ENCODE results near the gene OR52E6. TPM values are rescaled to one million over a fixed set of nuclear protein-coding genes. Genes with fewer than 3 reads are reported as not detected.
A peak's percentile ranks its signal among the peaks of the same experiment; 100 is the strongest.

OR52E6 gene
- total and polyA plus RNA-seq, 2 of the 13 experiments (the other 11 are each of a cell fraction or from before 2014, with no cell fraction given) = not detected

DNA sequence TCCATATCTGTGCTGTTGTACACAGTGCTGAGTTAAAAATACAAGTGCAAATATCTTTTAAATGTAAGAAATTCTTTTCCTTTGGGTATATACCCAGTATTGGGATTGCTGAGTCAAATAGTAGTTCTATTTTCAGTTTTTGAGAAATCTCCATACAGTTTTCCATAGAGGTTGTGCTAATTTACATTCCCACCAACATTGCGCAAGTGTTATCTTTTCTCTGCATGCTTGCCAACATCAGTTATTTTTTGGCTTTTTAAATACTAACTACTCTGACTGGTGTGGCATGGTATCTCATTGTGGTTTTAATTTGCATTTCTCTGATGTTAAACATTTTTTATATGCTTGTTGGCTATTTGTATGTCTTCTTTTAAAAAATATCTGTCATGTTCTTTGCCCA, 9.3 kb upstream of the OR52E6 start:
- H3K4me2 ChIP-seq (ENCODE audit: low read depth, low read length) = no peak overlapping the region
- 0% methylated on average over 1 of the region's 1 CpG for WGBS (ENCODE audit: low lambda C conversion rate)
- no peaks in the 10 kb centered on the region for H3K79me2 ChIP-seq (ENCODE audit: insufficient read depth, low read length)
- no peaks in the 10 kb centered on the region for H4K20me1 ChIP-seq (ENCODE audit: insufficient read depth, low read length)
- ATAC-seq (no peak), FAIRE-seq (no peak), DNase-seq (ENCODE audit: low spot score) (no peak)
- in situ Hi-C loops (cut with HindIII; ENCODE audit: extremely low pct_ligation_motif_present, low pct_unique_long_range_greater_than_20kb) (no loop called here), intact Hi-C loops (cut with micrococcal nuclease; ENCODE audit: unreplicated experiment) (no loop called here)
- no peak overlapping the region for H3K27ac ChIP-seq (ENCODE audit: extremely low read length, insufficient read depth, low read length)
- no TSS peak for BruUV-seq (replicated peaks)
- CTCF ChIA-PET (ENCODE audit: low intra/inter-chr PET ratio, low total read pairs) = no interaction called here
- TF ChIP-seq CEBPB (IDR thresholded peaks at IDR 0.05; ENCODE audit: borderline replicate concordance, low read depth, low read length) = 0 out of 2 replicates have a peak, but pooled peaks have one; percentile 4
- no peak for TF ChIP-seq NKX3-1 (CRISPR knock-in tag; IDR thresholded peaks at IDR 0.05)
- no peak for TF ChIP-seq ONECUT2 (CRISPR knock-in tag; IDR thresholded peaks at IDR 0.05)
- no peak for TF ChIP-seq ZNF773 (CRISPR knock-in tag; IDR thresholded peaks at IDR 0.05; ENCODE audit: borderline replicate concordance)
- TF ChIP-seq ISL2 (CRISPR knock-in tag; IDR thresholded peaks at IDR 0.05) = no peak
- no peak for TF ChIP-seq ZNF549 (CRISPR knock-in tag; IDR thresholded peaks at IDR 0.05)
- no peak for TF ChIP-seq ZNF451 (CRISPR knock-in tag; IDR thresholded peaks at IDR 0.05)
- POLR2A ChIA-PET = no interaction called here
- no peak overlapping the region for H3K9ac ChIP-seq (ENCODE audit: insufficient read depth, low read depth, low read length)
- no peaks in the 10 kb centered on the region for H3K4me1 ChIP-seq (ENCODE audit: insufficient read depth, low read length)
- H3K36me3 ChIP-seq (replicated peaks in 1 of 2; ENCODE audit: control insufficient read depth in 1 of 2, insufficient read depth in 2 of 2, low read length in 2 of 2) = no peaks in the 10 kb centered on the region
- no peak overlapping the region for H3K4me3 ChIP-seq (replicated peaks in 1 of 3; ENCODE audit: insufficient read depth in 1 of 3, low read depth in 2 of 3, low read length in 3 of 3)
- no peak overlapping the region for H2AFZ ChIP-seq (ENCODE audit: low read length)
- H3K27me3 ChIP-seq (ENCODE audit: control insufficient read depth in 1 of 2, insufficient read depth in 2 of 2, low read length in 2 of 2) = no peaks in the 10 kb centered on the region
- no peaks in the 10 kb centered on the region for H3K9me3 ChIP-seq (ENCODE audit: low read length)

DNA sequence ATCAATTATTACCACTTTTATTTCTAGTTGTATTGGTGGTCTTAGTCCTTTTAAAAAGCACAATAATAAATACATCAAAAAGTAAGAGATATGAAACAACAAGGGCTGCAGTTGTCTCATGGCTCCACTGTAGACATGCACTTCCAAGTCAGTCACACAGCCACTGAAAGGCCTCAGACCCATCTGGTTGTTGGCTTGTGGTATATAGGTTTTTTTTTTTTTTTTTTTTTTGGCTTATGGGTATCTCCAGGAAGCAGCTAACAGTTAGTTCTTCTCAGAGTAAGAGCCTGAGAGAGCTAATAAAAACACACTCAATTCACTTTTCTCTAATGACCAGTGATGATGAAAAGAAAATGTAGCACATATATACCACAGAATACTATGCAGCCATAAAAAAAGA, 6.0 kb upstream of the OR52E6 start:
- intact Hi-C loops (cut with micrococcal nuclease; ENCODE audit: unreplicated experiment) (no loop called here), in situ Hi-C loops (cut with HindIII; ENCODE audit: extremely low pct_ligation_motif_present, low pct_unique_long_range_greater_than_20kb) (no loop called here)
- H3K9ac ChIP-seq (ENCODE audit: insufficient read depth, low read depth, low read length) = no peak overlapping the region
- ChIA-PET CTCF (ENCODE audit: low intra/inter-chr PET ratio, low total read pairs) (no interaction called here), POLR2A (no interaction called here)
- H3K27ac ChIP-seq (ENCODE audit: extremely low read length, insufficient read depth, low read length) = no peak overlapping the region
- no peaks in the 10 kb centered on the region for H3K79me2 ChIP-seq (ENCODE audit: insufficient read depth, low read length)
- no peak for ATAC-seq
- H3K4me3 ChIP-seq (replicated peaks in 1 of 3; ENCODE audit: insufficient read depth in 1 of 3, low read depth in 2 of 3, low read length in 3 of 3) = no peak overlapping the region
- no peaks in the 10 kb centered on the region for H3K27me3 ChIP-seq (ENCODE audit: control insufficient read depth in 1 of 2, insufficient read depth in 2 of 2, low read length in 2 of 2)
- H3K4me2 ChIP-seq (ENCODE audit: low read depth, low read length) = no peak overlapping the region
- no peak for DNase-seq (ENCODE audit: low spot score)
- no peaks in the 10 kb centered on the region for H3K36me3 ChIP-seq (replicated peaks in 1 of 2; ENCODE audit: control insufficient read depth in 1 of 2, insufficient read depth in 2 of 2, low read length in 2 of 2)
- no peaks in the 10 kb centered on the region for H4K20me1 ChIP-seq (ENCODE audit: insufficient read depth, low read length)
- TF ChIP-seq POLR2A (IDR thresholded peaks at IDR 0.05; ENCODE audit: insufficient read depth in 1 of 2, low read depth in 2 of 2, low read length in 2 of 2) (no peak), KLF6 (CRISPR knock-in tag; IDR thresholded peaks at IDR 0.05) (no peak), MAFG (CRISPR knock-in tag; IDR thresholded peaks at IDR 0.05) (no peak), REPIN1 (CRISPR knock-in tag; IDR thresholded peaks at IDR 0.05; ENCODE audit: borderline replicate concordance, low read depth) (no peak), THAP7 (CRISPR knock-in tag; IDR thresholded peaks at IDR 0.05) (no peak), PHF5A (CRISPR knock-in tag; IDR thresholded peaks at IDR 0.05; ENCODE audit: low read depth, unreplicated experiment) (no peak), DRAP1 (CRISPR knock-in tag; IDR thresholded peaks at IDR 0.05) (no peak)
- no TSS peak for BruUV-seq (replicated peaks)
- FAIRE-seq = no peak
- H3K9me3 ChIP-seq (ENCODE audit: low read length) = no peaks in the 10 kb centered on the region
- no peak overlapping the region for H2AFZ ChIP-seq (ENCODE audit: low read length)
- H3K4me1 ChIP-seq (ENCODE audit: insufficient read depth, low read length) = no peaks in the 10 kb centered on the region
